ENCODE results near the gene TFCP2L1.

TFCP2L1 gene

GRCh38 chr2:121287146-121287798 lies 2.3 kb upstream of the TFCP2L1 start:
- TF ChIP-seq ZFX (IDR thresholded peaks at IDR 0.05) (no peak), CTCF (conservative IDR thresholded peaks at IDR 0.05) (no peak)

GRCh38 chr2:121286506-121286905 lies 1.5 kb upstream of the TFCP2L1 start:
- no peak overlapping the region for H3K27ac ChIP-seq
- TF ChIP-seq ZFX (IDR thresholded peaks at IDR 0.05) (no peak), CTCF (conservative IDR thresholded peaks at IDR 0.05) (no peak)

More at GRCh38 chr2:121287146-121287798, 2.3 kb upstream of the TFCP2L1 start:
- H3K27ac ChIP-seq = no peak overlapping the region

GRCh38 chr2:121285926-121286325 lies 924 bp upstream of the TFCP2L1 start:
- no peak for TF ChIP-seq ZFX (IDR thresholded peaks at IDR 0.05)
- no peak for TF ChIP-seq CTCF (conservative IDR thresholded peaks at IDR 0.05)
- H3K27ac ChIP-seq = no peak overlapping the region

- H3K27ac ChIP-seq = peak overlapping the region; percentile 41
- no peak for TF ChIP-seq CTCF (conservative IDR thresholded peaks at IDR 0.05)
These were observed 1.1 kb downstream of the TFCP2L1 start for GRCh38 chr2:121283670-121284462.

GRCh38 chr2:121282800-121283385 lies 2.1 kb downstream of the TFCP2L1 start:
- TF ChIP-seq ZFX (IDR thresholded peaks at IDR 0.05) = no peak
- no peak for TF ChIP-seq CTCF (conservative IDR thresholded peaks at IDR 0.05)
- H3K27ac ChIP-seq = peak overlapping the region; percentile 41

GRCh38 chr2:121281694-121282093 lies 3.3 kb downstream of the TFCP2L1 start:
- no peak for TF ChIP-seq ZFX (IDR thresholded peaks at IDR 0.05)
- TF ChIP-seq CTCF (conservative IDR thresholded peaks at IDR 0.05) = no peak
- H3K27ac ChIP-seq = peak overlapping the region; percentile 41; the same call in 1 of the 2 replicates

GRCh38 chr2:121281107-121281506 lies 3.9 kb downstream of the TFCP2L1 start:
- no peak overlapping the region for H3K27ac ChIP-seq
- TF ChIP-seq ZFX (IDR thresholded peaks at IDR 0.05) = no peak
- TF ChIP-seq CTCF (conservative IDR thresholded peaks at IDR 0.05) = no peak

Data from C4-2B (cell line).